ENCODE data around the gene ARMH3. TPM values are rescaled to one million over a fixed set of nuclear protein-coding genes. Genes with fewer than 3 reads are reported as not detected.

The ARMH3 gene
- total and polyA plus RNA-seq, 2 experiments from 2014 or later: 8.7 to 11.1 TPM

DNA sequence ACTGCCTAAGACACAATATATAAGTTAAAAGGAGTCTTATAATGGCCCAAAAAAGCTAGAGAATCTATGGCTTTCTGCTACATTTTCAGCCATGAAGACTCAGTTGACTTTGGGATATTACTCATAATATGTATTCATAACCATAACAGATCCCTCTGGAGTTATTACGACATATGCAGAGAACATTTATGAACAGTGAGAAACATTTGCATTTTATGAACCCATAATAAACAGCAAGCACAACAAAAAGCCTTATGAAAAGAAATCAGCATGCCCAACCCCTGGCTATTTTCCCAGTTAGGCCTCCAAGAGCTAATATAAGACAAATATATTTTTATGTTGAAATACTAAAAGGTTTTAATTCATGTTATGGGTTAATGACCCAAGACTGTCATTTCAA is 52.4 kb downstream of the ARMH3 start (continued):
- TF ChIP-seq, protein P1, sequence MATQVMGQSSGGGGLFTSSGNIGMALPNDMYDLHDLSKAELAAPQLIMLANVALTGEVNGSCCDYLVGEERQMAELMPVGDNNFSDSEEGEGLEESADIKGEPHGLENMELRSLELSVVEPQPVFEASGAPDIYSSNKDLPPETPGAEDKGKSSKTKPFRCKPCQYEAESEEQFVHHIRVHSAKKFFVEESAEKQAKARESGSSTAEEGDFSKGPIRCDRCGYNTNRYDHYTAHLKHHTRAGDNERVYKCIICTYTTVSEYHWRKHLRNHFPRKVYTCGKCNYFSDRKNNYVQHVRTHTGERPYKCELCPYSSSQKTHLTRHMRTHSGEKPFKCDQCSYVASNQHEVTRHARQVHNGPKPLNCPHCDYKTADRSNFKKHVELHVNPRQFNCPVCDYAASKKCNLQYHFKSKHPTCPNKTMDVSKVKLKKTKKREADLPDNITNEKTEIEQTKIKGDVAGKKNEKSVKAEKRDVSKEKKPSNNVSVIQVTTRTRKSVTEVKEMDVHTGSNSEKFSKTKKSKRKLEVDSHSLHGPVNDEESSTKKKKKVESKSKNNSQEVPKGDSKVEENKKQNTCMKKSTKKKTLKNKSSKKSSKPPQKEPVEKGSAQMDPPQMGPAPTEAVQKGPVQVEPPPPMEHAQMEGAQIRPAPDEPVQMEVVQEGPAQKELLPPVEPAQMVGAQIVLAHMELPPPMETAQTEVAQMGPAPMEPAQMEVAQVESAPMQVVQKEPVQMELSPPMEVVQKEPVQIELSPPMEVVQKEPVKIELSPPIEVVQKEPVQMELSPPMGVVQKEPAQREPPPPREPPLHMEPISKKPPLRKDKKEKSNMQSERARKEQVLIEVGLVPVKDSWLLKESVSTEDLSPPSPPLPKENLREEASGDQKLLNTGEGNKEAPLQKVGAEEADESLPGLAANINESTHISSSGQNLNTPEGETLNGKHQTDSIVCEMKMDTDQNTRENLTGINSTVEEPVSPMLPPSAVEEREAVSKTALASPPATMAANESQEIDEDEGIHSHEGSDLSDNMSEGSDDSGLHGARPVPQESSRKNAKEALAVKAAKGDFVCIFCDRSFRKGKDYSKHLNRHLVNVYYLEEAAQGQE (IDR thresholded peaks at IDR 0.05; ENCODE audit: unreplicated experiment): no peak
- no peak for TF ChIP-seq EZH2phosphoT487 (IDR thresholded peaks at IDR 0.05; ENCODE audit: unreplicated experiment)

DNA sequence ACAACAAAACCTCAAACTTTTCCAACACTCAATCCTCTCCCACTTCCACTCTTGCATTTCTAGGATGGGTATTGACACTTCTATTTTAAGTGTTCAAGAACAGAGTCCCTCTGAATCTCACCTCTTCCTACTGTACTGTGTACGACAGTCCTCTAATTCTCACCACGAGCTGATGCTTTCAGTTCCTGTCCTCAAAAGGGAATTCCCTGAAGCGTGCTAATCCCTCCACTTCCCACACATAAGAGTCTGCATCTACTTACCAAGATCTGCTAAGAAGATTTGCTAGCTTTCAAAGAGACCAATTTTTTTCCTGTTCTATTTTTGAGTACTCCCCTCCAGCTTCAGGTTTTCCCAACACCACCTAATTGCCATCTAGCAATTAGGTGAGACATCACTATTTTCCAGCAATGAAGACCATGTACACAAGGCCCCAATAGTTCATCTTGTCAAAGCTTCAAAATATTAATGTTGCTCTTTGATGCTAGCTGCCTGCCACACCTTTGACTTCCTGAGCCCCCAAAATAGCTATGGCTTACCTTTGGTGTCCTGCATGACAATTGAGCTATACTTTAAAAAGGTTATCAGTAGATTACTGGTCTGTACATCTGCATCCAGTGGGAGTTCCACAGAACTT is 54.4 kb downstream of the ARMH3 start:
- Histone ChIP-seq H3F3A (replicated peaks; ENCODE audit: low read depth) (no peaks in the 10 kb centered on the region), H3K79me2 (replicated peaks; ENCODE audit: insufficient read depth) (no peaks in the 10 kb centered on the region), H3K27ac (ENCODE audit: low read depth) (no peak overlapping the region), H3K4me2 (no peak overlapping the region), H3K27me3 (ENCODE audit: insufficient read depth) (no peaks in the 10 kb centered on the region), H2AFZ (no peak overlapping the region), H3K9me2 (ENCODE audit: insufficient read depth) (no peaks in the 10 kb centered on the region), H3K4me1 (ENCODE audit: insufficient read depth) (no peaks in the 10 kb centered on the region), H3K4me3 (no peak overlapping the region), H4K20me1 (replicated peaks; ENCODE audit: insufficient read depth) (no peaks in the 10 kb centered on the region; the same call in 1 of the 2 replicates), H3K36me3 (ENCODE audit: insufficient read depth) (no peaks in the 10 kb centered on the region)
- H3K27ac Mint-ChIP-seq: no peak overlapping the region
- H3K36me3 Mint-ChIP-seq (ENCODE audit: low read depth): peaks cover 14% of the 10 kb centered on the region; the same call in 2 of the 3 replicates
- H3K4me1 Mint-ChIP-seq: no peaks in the 10 kb centered on the region
- DNase-seq (ENCODE audit: low spot score) (no peak), ATAC-seq (no peak)
- H3K4me3 Mint-ChIP-seq: no peak overlapping the region
- H3K9me3 Mint-ChIP-seq: no peaks in the 10 kb centered on the region
- H3K27me3 Mint-ChIP-seq (ENCODE audit: insufficient read depth, low read depth, poor library complexity): no peaks in the 10 kb centered on the region
- TF ChIP-seq JUNB (IDR thresholded peaks at IDR 0.05; ENCODE audit: unreplicated experiment): no peak
- TF ChIP-seq, protein P2, sequence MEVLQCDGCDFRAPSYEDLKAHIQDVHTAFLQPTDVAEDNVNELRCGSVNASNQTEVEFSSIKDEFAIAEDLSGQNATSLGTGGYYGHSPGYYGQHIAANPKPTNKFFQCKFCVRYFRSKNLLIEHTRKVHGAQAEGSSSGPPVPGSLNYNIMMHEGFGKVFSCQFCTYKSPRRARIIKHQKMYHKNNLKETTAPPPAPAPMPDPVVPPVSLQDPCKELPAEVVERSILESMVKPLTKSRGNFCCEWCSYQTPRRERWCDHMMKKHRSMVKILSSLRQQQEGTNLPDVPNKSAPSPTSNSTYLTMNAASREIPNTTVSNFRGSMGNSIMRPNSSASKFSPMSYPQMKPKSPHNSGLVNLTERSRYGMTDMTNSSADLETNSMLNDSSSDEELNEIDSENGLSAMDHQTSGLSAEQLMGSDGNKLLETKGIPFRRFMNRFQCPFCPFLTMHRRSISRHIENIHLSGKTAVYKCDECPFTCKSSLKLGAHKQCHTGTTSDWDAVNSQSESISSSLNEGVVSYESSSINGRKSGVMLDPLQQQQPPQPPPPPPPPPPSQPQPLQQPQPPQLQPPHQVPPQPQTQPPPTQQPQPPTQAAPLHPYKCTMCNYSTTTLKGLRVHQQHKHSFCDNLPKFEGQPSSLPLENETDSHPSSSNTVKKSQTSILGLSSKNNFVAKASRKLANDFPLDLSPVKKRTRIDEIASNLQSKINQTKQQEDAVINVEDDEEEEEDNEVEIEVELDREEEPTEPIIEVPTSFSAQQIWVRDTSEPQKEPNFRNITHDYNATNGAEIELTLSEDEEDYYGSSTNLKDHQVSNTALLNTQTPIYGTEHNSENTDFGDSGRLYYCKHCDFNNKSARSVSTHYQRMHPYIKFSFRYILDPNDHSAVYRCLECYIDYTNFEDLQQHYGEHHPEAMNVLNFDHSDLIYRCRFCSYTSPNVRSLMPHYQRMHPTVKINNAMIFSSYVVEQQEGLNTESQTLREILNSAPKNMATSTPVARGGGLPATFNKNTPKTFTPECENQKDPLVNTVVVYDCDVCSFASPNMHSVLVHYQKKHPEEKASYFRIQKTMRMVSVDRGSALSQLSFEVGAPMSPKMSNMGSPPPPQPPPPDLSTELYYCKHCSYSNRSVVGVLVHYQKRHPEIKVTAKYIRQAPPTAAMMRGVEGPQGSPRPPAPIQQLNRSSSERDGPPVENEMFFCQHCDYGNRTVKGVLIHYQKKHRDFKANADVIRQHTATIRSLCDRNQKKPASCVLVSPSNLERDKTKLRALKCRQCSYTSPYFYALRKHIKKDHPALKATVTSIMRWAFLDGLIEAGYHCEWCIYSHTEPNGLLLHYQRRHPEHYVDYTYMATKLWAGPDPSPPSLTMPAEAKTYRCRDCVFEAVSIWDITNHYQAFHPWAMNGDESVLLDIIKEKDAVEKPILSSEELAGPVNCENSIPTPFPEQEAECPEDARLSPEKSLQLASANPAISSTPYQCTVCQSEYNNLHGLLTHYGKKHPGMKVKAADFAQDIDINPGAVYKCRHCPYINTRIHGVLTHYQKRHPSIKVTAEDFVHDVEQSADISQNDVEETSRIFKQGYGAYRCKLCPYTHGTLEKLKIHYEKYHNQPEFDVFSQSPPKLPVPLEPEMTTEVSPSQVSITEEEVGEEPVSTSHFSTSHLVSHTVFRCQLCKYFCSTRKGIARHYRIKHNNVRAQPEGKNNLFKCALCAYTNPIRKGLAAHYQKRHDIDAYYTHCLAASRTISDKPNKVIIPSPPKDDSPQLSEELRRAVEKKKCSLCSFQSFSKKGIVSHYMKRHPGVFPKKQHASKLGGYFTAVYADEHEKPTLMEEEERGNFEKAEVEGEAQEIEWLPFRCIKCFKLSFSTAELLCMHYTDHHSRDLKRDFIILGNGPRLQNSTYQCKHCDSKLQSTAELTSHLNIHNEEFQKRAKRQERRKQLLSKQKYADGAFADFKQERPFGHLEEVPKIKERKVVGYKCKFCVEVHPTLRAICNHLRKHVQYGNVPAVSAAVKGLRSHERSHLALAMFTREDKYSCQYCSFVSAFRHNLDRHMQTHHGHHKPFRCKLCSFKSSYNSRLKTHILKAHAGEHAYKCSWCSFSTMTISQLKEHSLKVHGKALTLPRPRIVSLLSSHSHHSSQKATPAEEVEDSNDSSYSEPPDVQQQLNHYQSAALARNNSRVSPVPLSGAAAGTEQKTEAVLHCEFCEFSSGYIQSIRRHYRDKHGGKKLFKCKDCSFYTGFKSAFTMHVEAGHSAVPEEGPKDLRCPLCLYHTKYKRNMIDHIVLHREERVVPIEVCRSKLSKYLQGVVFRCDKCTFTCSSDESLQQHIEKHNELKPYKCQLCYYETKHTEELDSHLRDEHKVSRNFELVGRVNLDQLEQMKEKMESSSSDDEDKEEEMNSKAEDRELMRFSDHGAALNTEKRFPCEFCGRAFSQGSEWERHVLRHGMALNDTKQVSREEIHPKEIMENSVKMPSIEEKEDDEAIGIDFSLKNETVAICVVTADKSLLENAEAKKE (CRISPR knock-in tag; IDR thresholded peaks at IDR 0.05): no peak
- TF ChIP-seq NANOG (IDR thresholded peaks at IDR 0.05; ENCODE audit: borderline replicate concordance): no peak
- TF ChIP-seq STAT1 (IDR thresholded peaks at IDR 0.05; ENCODE audit: unreplicated experiment): no peak
- TF ChIP-seq, protein P3, sequence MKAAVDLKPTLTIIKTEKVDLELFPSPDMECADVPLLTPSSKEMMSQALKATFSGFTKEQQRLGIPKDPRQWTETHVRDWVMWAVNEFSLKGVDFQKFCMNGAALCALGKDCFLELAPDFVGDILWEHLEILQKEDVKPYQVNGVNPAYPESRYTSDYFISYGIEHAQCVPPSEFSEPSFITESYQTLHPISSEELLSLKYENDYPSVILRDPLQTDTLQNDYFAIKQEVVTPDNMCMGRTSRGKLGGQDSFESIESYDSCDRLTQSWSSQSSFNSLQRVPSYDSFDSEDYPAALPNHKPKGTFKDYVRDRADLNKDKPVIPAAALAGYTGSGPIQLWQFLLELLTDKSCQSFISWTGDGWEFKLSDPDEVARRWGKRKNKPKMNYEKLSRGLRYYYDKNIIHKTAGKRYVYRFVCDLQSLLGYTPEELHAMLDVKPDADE (IDR thresholded peaks at IDR 0.05): no peak
- TF ChIP-seq, protein P4, sequence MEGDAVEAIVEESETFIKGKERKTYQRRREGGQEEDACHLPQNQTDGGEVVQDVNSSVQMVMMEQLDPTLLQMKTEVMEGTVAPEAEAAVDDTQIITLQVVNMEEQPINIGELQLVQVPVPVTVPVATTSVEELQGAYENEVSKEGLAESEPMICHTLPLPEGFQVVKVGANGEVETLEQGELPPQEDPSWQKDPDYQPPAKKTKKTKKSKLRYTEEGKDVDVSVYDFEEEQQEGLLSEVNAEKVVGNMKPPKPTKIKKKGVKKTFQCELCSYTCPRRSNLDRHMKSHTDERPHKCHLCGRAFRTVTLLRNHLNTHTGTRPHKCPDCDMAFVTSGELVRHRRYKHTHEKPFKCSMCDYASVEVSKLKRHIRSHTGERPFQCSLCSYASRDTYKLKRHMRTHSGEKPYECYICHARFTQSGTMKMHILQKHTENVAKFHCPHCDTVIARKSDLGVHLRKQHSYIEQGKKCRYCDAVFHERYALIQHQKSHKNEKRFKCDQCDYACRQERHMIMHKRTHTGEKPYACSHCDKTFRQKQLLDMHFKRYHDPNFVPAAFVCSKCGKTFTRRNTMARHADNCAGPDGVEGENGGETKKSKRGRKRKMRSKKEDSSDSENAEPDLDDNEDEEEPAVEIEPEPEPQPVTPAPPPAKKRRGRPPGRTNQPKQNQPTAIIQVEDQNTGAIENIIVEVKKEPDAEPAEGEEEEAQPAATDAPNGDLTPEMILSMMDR (conservative IDR thresholded peaks at IDR 0.05; ENCODE audit: low read depth in 2 of 2): no peak
- no peak for TF ChIP-seq EZH2phosphoT487 (IDR thresholded peaks at IDR 0.05; ENCODE audit: unreplicated experiment)
- no peak for TF ChIP-seq POLR2AphosphoS5 (IDR thresholded peaks at IDR 0.05; ENCODE audit: low read depth)
